GM18909 (cell line): Measurements from ENCODE around the gene KRTAP12-4.
"Not testable (repeated sequence)": the region's sequence is repeated elsewhere in the genome, so short reads cannot be mapped to it uniquely, and the experiment has no call there.

Experiments used
- ATAC-seq: cut with Tn5 transposase; IDR thresholded peaks from one replicate; pipeline ENCODE4 v1.9.1; 2021; ENCODE audit warnings: mild to moderate bottlenecking; ENCODE audit not compliant: unreplicated experiment, poor library complexity

The KRTAP12-4 gene

DNA sequence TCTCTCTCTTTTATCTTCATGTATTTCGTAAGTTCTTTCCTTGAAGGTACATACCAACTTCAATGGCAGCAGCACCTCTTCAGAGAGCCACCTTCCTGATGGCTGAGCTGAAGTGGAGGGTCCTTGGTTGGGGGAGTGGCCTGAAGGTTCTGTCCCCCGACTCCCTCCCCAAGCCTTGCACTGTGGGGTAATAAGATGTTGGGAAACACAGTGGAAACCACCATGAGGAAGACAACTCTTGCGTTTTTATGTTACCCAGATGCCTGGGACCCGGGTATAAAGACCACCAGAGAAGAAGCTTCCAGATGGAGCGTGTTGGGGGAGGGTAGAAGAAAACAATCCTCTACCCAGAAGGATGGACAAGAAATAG lies 4.1 kb upstream of the KRTAP12-4 start:
- no peak for ATAC-seq

DNA sequence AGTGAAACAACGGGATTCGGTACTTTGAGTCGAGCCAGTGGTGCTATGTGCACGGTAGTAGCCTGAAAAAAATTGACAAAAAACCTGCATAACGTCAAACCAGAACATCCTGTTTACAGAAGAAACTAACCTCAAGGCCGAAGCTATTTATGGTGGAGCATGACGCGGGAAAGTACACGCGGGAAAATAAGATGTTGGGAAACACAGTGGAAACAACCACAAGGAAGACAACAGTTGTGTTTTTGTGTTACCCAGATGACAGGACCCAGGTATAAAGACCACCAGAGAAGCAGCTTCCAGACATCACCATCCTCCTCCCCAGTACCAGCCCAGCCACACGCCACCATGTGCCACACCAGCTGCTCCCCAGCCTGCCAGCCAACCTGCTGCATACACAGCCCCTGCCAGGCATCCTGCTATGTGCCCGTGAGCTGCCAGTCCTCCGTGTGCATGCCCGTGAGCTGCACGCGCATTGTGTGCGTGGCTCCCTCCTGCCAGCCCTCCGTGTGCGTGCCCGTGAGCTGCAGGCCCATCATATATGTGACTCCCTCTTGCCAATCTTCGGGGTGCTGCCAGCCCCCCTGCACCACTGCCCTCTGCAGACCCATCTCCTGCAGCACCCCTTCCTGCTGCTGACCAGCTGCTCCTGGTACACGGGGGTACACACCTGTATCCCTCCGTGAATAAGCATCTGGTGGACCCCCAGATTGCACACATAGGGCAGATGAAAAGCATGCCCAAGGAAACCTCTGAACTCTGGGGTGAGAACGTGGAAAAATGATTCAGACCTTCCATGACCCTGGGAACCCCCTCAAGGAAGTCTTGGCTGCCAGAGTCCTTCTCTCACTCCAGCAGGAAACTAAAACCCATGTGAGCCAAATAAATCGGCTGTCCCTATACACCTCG lies 3.4 kb upstream of the KRTAP12-4 start, which contains the start of gene KRTAP12-3:
Gene KRTAP12-3, plus strand, starts transcription at position 298 of the 906 bp plus-strand sequence. Its CDS starts 48 bp downstream, at position 346.
- no peak for ATAC-seq

DNA sequence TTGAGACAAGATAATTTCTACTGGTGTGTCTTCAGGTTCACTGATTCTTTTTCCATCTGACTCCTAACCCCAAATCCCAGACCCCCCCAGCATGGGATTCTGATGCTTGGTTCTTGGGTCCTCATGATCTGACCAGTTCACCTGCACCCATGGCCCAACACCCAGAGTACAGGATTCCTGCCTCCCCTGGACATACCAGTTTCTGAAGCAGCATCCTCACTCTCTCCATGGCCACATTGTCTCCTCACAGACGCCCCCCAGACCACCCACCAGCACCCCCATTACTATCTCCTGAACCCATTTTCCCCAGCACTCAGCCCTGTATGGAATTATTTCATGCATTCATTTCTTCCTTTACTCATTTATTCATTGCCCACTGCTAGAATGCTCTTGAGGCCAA lies 2.4 kb upstream of the KRTAP12-4 start:
- ATAC-seq, result no peak

DNA sequence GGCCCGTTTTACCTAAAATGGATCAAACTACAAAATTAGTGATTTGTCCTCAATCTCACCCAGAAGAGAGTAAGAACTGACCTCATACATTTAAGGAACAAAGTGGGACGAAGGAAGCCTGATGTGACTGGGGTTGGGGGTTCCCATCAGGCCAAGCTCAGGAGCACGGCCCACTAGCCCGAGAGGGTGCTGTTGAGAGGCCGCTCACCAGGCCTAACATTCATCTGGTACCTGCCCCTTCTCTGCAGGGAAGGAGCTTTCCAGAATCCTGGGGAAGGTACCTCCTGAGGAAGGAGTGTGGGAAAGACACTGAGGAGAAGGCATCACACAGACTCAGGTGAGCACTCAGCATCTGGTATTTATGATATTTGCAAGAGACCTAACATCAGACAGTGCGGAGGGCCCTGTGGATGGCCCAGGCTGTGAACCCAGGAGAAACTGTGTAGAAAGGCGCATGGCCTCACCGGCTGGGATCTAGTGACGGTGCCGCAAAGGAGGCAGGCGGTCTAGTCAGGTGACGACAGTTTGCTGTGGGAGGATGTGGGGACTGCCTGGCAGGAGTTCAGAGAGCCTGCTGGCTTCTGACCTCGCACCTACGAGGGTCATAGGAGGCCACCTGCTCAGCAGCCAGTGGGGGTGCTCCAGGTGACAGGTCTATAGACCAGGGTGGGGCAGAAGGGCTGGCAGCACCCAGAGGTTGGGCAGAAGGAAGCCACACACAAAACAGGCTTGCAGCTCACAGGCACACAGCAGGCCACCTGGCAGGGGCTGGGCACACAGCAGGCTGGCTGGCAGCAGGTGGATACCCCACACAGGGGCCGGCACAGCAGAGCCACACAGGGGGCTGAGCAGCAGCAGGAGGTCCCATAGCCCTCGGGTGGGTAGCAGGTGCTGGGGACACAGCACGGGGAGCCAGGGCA lies 543 bp downstream of the KRTAP12-4 start:
- ATAC-seq, result no peak

DNA sequence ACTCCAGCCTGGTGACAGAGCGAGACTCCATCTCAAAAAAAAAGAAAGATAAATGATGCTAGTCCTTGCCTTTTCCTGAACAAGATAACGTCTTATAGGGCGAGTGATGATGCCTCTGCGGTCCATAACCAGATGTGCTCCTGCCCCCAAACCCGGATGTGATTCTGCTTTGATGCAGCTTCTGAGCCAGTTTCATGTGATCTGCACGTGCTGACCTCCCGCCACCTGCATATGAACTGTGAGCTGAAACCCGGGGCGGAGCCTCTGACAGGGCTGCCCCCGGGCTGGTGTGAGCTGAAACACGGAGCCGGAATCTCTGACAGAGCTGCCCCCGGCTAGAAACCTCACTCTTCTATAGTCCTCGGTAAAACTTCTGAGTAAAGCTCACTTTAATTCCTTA lies 1.3 kb downstream of the KRTAP12-4 start:
- no peak for ATAC-seq

DNA sequence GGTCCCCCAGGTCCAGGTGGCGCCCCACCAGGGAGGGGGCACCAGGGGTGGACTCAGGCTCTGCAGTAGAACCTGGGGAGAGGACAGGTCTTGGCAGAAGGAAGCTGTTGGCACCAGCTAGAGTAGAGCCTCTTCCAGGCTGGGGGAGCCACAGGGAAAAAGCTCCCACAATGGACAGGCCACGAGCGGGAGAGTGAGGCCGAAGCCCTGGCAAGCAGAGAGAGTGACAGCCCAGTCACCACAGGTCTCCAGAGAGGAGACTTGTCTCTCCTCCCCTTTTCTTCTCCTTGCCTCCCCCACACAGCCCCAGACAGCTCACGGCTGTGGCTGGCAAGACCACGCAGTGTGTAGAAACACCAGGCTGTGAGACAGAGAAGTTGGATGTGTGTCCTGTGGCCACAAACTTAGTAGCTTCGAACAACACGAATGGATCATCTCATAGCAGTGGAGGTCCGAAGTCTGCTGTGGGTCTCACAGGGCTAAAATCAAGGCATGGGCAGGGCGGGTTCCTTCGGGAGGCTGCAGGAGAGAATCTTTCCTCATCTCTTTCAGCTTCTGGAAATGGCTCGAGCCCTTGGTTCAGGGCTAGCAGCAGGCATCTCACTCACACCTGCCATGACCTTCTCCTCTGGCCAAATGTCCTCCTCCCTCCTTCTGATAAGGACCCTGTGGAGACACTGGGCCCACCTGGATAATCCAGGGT lies 3.3 kb downstream of the KRTAP12-4 start:
- ATAC-seq, result no peak

DNA sequence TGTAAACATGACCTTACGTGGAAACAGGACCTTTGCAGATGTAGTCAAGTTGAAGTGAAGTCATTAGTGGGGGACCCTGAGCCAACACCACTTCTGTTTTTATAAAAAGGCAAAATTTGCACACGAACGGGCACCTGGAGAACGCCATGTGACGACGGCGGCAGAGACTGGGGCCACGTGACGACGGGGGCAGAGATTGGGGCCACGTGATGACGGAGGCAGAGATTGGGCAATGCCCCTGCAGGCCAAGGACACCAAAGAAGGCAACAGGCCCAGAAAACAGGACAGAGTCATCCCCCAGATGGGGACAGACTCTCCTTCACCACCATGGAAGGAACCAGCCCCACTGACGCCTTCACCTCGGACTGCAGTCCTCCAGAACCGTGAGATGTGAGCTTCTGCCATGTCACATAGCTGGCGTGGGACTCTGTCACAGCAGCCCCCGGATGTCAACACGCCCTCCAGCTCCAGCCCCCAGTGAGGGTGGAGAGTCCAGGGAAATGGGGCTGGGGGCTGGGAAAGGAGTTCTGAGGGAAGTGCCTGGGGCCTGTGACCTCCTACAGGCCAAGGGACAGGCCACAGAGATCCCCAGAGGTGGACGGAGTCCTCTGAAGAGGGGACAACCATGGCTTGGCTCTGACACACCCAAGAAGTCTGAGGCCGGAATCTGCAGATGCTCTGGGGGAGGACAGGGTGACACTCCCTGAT lies 4.0 kb downstream of the KRTAP12-4 start:
- ATAC-seq, result no peak

DNA sequence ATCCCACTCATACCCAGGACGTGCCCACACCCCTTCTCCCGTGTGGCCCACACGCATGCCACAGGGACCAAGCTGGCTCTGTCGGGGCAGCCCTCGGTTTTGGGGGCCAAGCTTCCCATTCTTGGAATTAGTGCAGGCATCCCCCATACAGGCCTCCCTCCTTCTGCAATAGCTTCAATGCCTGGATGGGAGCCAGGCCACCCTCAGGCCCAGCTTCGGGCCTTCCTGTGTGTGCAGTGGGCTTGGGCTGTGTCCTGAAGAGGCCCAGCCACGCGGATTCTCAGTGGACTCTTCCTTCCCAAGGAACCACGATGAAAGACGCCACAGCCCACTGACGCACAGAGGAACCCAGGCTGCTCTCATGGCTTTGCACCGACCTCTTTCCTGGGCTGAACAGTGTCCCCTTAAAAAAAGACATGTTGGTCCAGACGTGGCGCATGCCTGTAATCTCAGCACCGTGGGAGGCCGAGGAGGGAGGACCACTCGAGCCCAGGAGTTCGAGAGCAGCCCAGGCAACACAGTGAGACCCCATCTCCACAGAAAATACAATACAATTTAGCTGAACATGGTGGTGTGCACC lies 4.8 kb downstream of the KRTAP12-4 start:
- no peak for ATAC-seq

DNA sequence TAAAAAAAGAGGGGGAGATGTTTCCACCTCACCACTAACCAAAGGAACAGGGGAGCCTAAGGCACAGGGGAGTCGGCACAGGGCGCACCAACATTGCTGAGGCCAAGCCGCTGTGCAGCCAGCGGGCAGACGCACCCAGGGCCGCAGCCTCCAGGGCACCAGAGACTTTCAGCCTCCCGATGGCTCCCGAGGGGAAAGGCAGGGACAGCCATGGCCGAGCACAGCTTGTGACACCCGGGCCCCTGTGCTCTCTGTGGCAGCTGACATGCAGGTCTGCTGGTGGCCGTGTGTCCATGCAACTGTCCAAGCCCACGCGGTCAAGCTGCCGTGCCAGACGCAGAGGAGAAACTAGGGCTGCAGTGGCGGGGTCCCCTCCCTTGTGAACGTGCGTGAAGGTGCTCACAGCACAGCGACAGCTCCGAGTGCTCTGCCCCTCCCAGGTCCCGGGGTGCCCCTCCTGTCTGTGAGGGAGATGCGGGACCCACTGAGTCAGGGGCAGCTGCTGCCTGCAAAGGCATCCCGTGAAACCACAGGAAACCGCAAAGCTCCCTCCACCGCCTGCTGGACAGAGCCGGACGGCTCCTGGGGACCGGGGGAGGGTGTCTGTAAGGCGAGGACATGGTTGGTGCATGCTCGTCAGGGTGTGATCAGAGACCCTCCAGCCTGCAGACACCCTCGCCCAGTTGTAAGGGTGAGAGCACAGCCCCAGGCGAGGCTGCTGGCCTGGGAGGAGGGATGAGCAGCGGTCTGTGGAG lies 5.7 kb downstream of the KRTAP12-4 start:
- ATAC-seq, result no peak

DNA sequence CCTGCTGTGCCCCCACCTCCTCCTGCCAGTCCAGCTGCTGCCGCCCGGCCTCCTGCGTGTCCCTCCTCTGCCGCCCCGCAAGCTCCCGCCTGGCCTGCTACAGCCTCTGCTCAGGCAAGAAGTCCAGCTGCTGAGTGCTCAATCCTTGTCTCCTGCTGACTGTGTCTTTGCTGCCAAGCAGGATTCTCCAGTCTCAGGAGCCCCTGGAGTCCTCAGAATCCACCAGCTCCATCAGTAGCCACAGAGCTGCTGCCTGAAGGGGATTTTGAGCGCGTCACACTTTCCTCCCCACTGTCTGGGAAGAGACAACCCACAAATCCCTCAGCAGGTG lies 7.3 kb downstream of the KRTAP12-4 start:
- ATAC-seq, result no peak

DNA sequence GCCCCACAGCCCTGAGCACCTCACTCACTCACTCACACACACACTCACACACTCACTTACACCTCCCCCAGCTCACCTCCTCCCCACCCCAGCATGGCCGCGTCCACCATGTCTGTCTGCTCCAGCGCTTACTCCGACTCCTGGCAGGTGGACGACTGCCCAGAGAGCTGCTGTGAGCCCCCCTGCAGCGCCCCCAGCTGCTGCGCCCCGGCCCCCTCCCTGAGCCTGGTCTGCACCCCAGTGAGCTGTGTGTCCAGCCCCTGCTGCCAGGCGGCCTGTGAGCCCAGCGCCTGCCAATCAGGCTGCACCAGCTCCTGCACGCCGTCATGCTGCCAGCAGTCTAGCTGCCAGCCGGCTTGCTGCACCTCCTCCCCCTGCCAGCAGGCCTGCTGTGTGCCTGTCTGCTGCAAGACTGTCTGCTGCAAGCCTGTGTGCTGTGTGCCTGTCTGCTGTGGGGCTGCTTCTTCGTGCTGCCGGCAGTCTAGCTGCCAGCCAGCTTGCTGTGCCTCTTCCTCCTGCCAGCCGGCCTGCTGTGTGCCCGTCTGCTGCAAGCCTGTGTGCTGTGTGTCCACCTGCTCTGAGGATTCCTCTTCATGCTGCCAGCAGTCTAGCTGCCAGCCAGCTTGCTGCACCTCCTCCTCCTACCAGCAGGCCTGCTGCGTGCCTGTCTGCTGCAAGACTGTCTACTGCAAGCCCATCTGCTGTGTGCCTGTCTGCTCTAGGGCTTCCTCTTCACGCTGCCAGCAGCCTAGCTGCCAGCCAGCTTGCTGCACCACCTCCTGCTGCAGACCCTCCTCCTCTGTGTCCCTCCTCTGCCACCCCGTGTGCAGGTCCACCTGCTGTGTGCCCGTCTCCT lies 7.9 kb downstream of the KRTAP12-4 start, which contains the start of gene KRTAP10-11:
Gene KRTAP10-11, plus strand, starts transcription at position 49 of the 856 bp plus-strand sequence. Its CDS starts 45 bp downstream, at position 94.
- ATAC-seq, result not testable (repeated sequence)

DNA sequence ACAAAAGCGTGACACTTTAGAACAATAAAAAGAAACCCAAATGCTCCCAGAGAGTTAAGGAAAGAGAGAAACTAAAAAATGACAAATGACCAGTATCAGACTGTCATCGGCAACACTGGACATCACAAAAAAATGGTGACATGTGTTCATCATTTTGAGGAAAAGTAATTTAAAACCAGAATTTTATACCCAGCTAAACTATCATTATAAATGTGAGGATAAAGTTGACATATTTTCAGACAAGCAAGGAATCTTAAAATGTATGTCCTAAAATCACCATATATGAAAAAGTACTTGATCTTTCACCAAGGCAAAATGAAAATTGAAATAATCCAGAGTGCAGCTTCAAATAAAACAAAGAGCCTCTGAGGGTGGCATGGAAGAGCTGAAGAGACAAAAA lies 9.6 kb downstream of the KRTAP12-4 start:
- ATAC-seq, result no peak

DNA sequence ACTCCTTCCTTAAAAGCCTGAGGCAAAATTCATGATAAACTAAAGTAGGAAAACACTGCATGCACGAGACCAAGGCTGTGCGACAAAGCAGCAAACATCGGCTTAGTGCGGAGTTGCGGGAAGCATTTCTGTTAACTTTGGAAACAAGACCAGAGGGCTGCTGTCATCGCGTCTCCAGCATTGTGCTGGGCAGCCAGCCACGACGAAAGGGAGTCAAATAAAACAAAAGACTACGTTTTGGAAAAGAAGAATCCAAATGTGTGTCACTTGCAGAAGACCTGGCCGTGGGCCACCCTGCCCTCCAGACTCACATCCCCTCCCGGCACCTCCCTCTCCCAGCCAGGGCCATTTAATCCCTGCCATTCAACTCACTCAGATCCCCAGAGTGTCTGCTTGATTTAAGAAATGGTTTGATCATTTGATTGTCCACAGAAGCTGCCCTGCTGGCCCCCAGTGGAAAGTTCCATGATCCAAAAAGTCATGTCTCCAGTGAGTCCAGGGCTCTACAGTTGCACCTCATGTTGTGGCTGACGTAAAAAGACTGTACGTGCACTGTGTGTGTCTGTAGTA lies 10.6 kb downstream of the KRTAP12-4 start:
- no peak for ATAC-seq

DNA sequence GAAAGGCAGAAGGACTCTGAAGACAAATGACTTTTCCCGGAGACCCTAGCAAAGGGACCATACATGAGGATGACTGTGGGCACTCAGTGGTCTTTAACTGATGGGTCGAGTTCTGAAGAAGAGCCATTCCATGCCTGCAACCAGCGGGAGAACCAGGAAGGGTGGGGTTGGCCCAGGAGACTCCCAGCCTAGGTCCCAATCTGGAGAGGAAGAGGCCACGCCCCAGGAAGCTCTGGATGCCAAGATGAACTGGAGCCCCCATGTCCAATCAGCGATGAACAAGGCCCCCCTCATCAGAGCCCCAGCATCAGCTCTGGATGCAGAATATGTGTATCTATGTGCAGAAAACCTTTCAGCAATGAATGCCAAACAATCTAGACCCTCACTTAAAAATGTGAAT lies 13.7 kb downstream of the KRTAP12-4 start:
- ATAC-seq, result no peak

DNA sequence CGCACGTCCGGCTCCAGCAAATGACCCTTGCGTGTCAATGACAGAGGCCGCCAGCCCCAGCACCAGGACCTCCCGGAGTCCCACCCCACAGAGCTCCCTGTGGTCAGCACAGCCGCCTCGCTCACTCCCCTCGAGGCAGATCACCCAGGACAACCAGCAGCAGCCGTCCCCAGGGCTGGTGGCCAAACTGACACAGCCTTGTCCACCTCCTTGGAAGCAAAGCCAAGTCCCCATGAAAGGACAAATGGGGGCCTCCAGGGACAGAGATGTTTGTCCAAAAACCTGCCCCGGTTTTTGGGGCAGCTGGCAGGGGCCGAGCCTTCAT lies 15.2 kb downstream of the KRTAP12-4 start:
- ATAC-seq, result no peak

DNA sequence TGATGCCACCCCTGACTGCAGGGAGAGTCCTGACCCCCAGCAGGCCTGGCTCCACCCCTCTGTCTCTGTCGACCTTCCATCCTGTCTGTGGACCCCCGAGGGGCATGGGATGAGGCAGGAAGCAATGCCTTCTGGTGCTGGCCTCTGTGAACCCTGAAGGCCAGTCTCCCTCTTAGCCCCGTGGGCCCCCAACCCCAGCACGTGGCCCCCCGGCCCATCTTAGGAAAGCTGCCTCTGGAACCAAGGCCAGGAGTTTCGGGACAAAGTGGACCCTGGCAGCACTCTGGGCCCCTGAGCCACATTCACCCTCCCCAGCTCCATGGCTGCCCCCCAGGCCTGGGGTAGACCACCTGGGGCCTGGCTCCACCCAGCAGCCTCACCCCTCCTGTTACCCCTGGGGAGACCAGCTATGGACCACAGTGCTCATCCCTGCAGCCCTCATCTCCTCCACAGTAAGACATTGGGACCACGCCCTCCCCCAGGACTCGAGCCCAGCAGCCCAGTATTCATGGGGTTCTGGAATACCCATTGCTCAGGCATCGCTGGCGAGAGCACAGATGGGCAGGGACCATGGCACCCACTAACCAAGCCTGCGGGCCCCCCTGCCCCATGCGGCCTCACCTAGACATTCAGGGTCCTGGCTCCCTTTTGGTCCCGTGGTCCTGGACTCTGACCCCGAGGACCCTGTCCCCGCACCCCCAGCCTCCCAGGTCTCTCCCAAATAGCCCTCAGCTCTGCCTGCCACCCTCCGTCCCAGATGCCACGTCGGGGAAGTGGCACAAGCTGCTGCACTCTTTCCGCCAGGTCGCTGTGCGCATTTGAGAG lies 15.7 kb downstream of the KRTAP12-4 start:
- ATAC-seq, result not testable (repeated sequence)

DNA sequence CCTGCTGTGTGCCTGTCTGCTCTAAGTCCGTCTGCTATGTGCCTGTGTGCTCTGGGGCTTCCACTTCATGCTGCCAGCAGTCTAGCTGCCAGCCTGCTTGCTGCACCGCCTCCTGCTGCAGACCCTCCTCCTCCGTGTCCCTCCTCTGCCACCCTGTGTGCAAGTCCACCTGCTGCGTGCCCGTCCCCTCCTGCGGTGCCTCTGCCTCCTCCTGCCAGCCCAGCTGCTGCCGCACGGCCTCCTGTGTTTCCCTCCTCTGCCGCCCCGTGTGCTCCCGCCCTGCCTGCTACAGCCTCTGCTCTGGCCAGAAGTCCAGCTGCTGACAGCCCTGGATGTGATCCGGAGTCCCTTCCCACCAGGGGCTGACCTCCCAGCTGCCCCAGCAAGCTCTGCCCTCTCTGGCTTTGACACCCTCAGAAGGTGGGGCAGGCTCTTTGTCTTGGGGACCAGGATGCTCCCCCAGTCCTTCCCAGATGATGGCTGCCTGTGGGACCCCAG lies 16.6 kb downstream of the KRTAP12-4 start:
- not testable (repeated sequence) for ATAC-seq
